GM23248 (cell line): Measurements from ENCODE around the gene STAT4. TPM values are rescaled to one million over a fixed set of nuclear protein-coding genes. Genes with fewer than 3 reads are reported as not detected.

Experiments used
- DNase-seq: peaks from one replicate; pipeline ENCODE4 v3.0.0-alpha.2; 2015
- H2AFZ ChIP-seq: fragments of 200-600 bp; sonication (generic); 2 replicates; pipeline ENCODE4 v1.6.1; 2016; ENCODE audit warnings: antibody characterized with exemption
- H3F3A ChIP-seq: fragments of 200-600 bp; sonication (generic); 2 replicates; pipeline ENCODE4 v1.6.1; 2016; ENCODE audit warnings: mild to moderate bottlenecking, antibody characterized with exemption, mixed run types; ENCODE audit not compliant: insufficient read depth
- H3K27ac ChIP-seq: fragments of 200-600 bp; sonication (generic); 2 replicates; pipeline ENCODE4 v1.5.1; 2016; ENCODE audit warnings: mild to moderate bottlenecking
- H3K27me3 ChIP-seq: fragments of 200-600 bp; sonication (generic); replicated peaks from 2 replicates; pipeline ENCODE4 v1.6.1; 2016; ENCODE audit warnings: mild to moderate bottlenecking; ENCODE audit not compliant: insufficient read depth
- H3K36me3 ChIP-seq: fragments of 200-600 bp; sonication (generic); 2 replicates; pipeline ENCODE4 v1.6.1; 2016; ENCODE audit warnings: low read depth, mild to moderate bottlenecking
- H3K4me1 ChIP-seq: fragments of 200-600 bp; sonication (generic); 2 replicates; pipeline ENCODE4 v1.6.1; 2016; ENCODE audit warnings: mild to moderate bottlenecking; ENCODE audit not compliant: insufficient read depth
- H3K4me2 ChIP-seq: fragments of 200-600 bp; sonication (generic); one replicate; pipeline ENCODE4 v1.6.1; 2016; ENCODE audit warnings: mild to moderate bottlenecking; ENCODE audit not compliant: unreplicated experiment
- H3K4me3 ChIP-seq: fragments of 200-600 bp; sonication (generic); 2 replicates; pipeline ENCODE4 v1.5.1; 2016; ENCODE audit warnings: mild to moderate bottlenecking
- H3K79me2 ChIP-seq: fragments of 200-600 bp; sonication (generic); 2 replicates; pipeline ENCODE4 v1.6.1; 2016; ENCODE audit warnings: mild to moderate bottlenecking; ENCODE audit not compliant: insufficient read depth
- H3K9ac ChIP-seq: fragments of 200-600 bp; sonication (generic); 2 replicates; pipeline ENCODE4 v1.6.1; 2016; ENCODE audit warnings: mild to moderate bottlenecking
- H3K9me2 ChIP-seq: fragments of 200-600 bp; sonication (generic); 2 replicates; pipeline ENCODE4 v1.6.1; 2016; ENCODE audit warnings: mixed run types, mild to moderate bottlenecking, moderate library complexity; ENCODE audit not compliant: insufficient read depth
- H3K9me3 ChIP-seq: fragments of 200-600 bp; sonication (generic); one replicate; pipeline ENCODE4 v1.6.1; 2017; ENCODE audit warnings: low read depth
- H4K20me1 ChIP-seq: fragments of 200-600 bp; sonication (generic); 2 replicates; pipeline ENCODE4 v1.6.0; 2016; ENCODE audit not compliant: insufficient read depth
- EZH2 ChIP-seq: fragments of 200-600 bp; sonication (generic); IDR thresholded peaks from 2 replicates; pipeline ENCODE4 v1.6.1; 2018; ENCODE audit warnings: antibody characterized with exemption, mild to moderate bottlenecking; ENCODE audit not compliant: insufficient read depth, poor library complexity, severe bottlenecking
- EZH2phosphoT487 ChIP-seq: fragments of 200-600 bp; sonication (generic); IDR thresholded peaks from 2 replicates; pipeline ENCODE4 v1.6.1; 2018; ENCODE audit warnings: antibody characterized with exemption, moderate library complexity, mild to moderate bottlenecking, low read depth; ENCODE audit not compliant: insufficient read depth
- WGBS, 2 experiments: methylation state at CpG; one replicate each; pipeline ENCODE4 v1.1.6; 2015 to 2017; ENCODE audit warnings: low lambda C conversion rate in 2 of 2, low coverage in 1 of 2; ENCODE audit errors: missing lambda C conversion rate in 2 of 2; 5-methylcytosine and 5-hydroxymethylcytosine counted together
- in situ Hi-C: fragments of 300-500 bp; cut with MboI; formaldehyde crosslinking; loops from 2 replicates; pipeline ENCODE4 v1.15.0; 2020
- polyA plus RNA-seq: library from polyadenylated mRNA; unstranded; fragments of >200 nt; fragmentation: Nextera tagmentation; extraction: Ambion mirVana; gene quantifications from 2 replicates; pipeline ENCODE4 v1.2.1, GENCODE V29; 2016
- total RNA-seq: library from RNA; depleted of rRNA; stranded (reverse); fragments of >200 nt; shearing (Covaris generic); gene quantifications from 2 replicates; pipeline ENCODE4 v1.2.3, GENCODE V29; 2014

The STAT4 gene
- total and polyA plus RNA-seq, 2 experiments from 2014 or later = 1.9 to 3.2 TPM

GRCh38 chr2:191053256-191053655 lies 97.5 kb downstream of the STAT4 start:
- H3K4me3 ChIP-seq = no peak overlapping the region
- H3K36me3 ChIP-seq = no peaks in the 10 kb centered on the region
- H3K9me2 ChIP-seq = no peaks in the 10 kb centered on the region
- no peak overlapping the region for H3K9ac ChIP-seq
- TF ChIP-seq EZH2phosphoT487 (no peak), EZH2 (no peak)
- peaks cover 45% of the 10 kb centered on the region for H3F3A ChIP-seq
- no peak overlapping the region for H3K4me2 ChIP-seq
- H3K9me3 ChIP-seq = no peaks in the 10 kb centered on the region
- no peaks in the 10 kb centered on the region for H3K79me2 ChIP-seq
- DNase-seq = no peak
- H3K4me1 ChIP-seq = peaks cover 46% of the 10 kb centered on the region
- 71 to 76% methylated on average over 6 of the region's 6 CpGs for WGBS, 2 experiments
- H3K27me3 ChIP-seq = no peaks in the 10 kb centered on the region
- in situ Hi-C loops = loop anchor here (10.0 kb wide), 1 partner anchor 102 kb away; the partner anchor contains the start of gene STAT4
- no peak overlapping the region for H3K27ac ChIP-seq
- H2AFZ ChIP-seq = no peak overlapping the region
- H4K20me1 ChIP-seq = no peaks in the 10 kb centered on the region

- no peak for TF ChIP-seq EZH2
- no peak for TF ChIP-seq EZH2phosphoT487
- Histone ChIP-seq H3K27me3 (no peaks in the 10 kb centered on the region), H3K79me2 (no peaks in the 10 kb centered on the region), H3K27ac (peak overlapping the region; percentile 95), H3K4me3 (no peak overlapping the region), H4K20me1 (no peaks in the 10 kb centered on the region), H2AFZ (peak overlapping the region; percentile 63), H3K9ac (0 out of 2 replicates have a peak overlapping the region, but pooled peaks have one; percentile 73), H3F3A (peaks cover 50% of the 10 kb centered on the region), H3K9me2 (no peaks in the 10 kb centered on the region), H3K36me3 (no peaks in the 10 kb centered on the region), H3K9me3 (no peaks in the 10 kb centered on the region), H3K4me1 (peaks cover 54% of the 10 kb centered on the region), H3K4me2 (peak overlapping the region; percentile 78)
- in situ Hi-C loops = loop anchor here (10.0 kb wide), 1 partner anchor 103 kb away; the partner anchor contains the start of gene STAT4
- peak; percentile 80 for DNase-seq
- WGBS, 2 experiments = 29 to 30% methylated on average over 10 of the region's 10 CpGs
Measured at GRCh38 chr2:191051825-191052778, 98.7 kb downstream of the STAT4 start.

GRCh38 chr2:191051177-191051576 lies 99.6 kb downstream of the STAT4 start:
- peak; percentile 52 for DNase-seq
- WGBS, 2 experiments = 49 to 56% methylated on average over 3 of the region's 3 CpGs
- in situ Hi-C loops = loop anchor here (10.0 kb wide), 1 partner anchor 104 kb away; the partner anchor contains the start of gene STAT4

GRCh38 chr2:191050640-191050987 lies 100.2 kb downstream of the STAT4 start:
- H3K27me3 ChIP-seq = no peaks in the 10 kb centered on the region
- H3K9me2 ChIP-seq = no peaks in the 10 kb centered on the region
- H3K4me3 ChIP-seq = peak overlapping the region; percentile 33
- TF ChIP-seq EZH2 = no peak
- no peak for TF ChIP-seq EZH2phosphoT487
- peaks cover 53% of the 10 kb centered on the region for H3F3A ChIP-seq
- 0% methylated on average over 1 of the region's 1 CpG for WGBS, 2 experiments
- peak overlapping the region; percentile 78 for H3K4me2 ChIP-seq
- in situ Hi-C loops = loop anchor here (10.0 kb wide), 1 partner anchor 104 kb away; the partner anchor contains the start of gene STAT4
- peak overlapping the region; percentile 73 for H3K9ac ChIP-seq
- H3K9me3 ChIP-seq = no peaks in the 10 kb centered on the region
- H3K4me1 ChIP-seq = peaks cover 59% of the 10 kb centered on the region
- DNase-seq = peak; percentile 90
- H4K20me1 ChIP-seq = no peaks in the 10 kb centered on the region
- no peak overlapping the region for H2AFZ ChIP-seq
- H3K79me2 ChIP-seq = no peaks in the 10 kb centered on the region
- H3K27ac ChIP-seq = peak overlapping the region; percentile 95
- no peaks in the 10 kb centered on the region for H3K36me3 ChIP-seq

More at GRCh38 chr2:191051177-191051576, 99.6 kb downstream of the STAT4 start:
- no peaks in the 10 kb centered on the region for H3K9me3 ChIP-seq
- no peaks in the 10 kb centered on the region for H3K9me2 ChIP-seq
- peak overlapping the region; percentile 73 for H3K9ac ChIP-seq
- peak overlapping the region; percentile 33; the same call in 1 of the 2 replicates for H3K4me3 ChIP-seq
- H3K27me3 ChIP-seq = no peaks in the 10 kb centered on the region
- H3F3A ChIP-seq = peaks cover 50% of the 10 kb centered on the region
- TF ChIP-seq EZH2 (no peak), EZH2phosphoT487 (no peak)
- H4K20me1 ChIP-seq = no peaks in the 10 kb centered on the region
- H3K4me1 ChIP-seq = peaks cover 57% of the 10 kb centered on the region
- H3K79me2 ChIP-seq = no peaks in the 10 kb centered on the region
- H3K36me3 ChIP-seq = no peaks in the 10 kb centered on the region
- peak overlapping the region; percentile 95 for H3K27ac ChIP-seq
- peak overlapping the region; percentile 2; the same call in 1 of the 2 replicates for H2AFZ ChIP-seq
- H3K4me2 ChIP-seq = peak overlapping the region; percentile 78
